GM21528 (cell line): ENCODE results near the gene EEPD1.
A peak's percentile ranks its signal among the peaks of the same experiment; 100 is the strongest.
"Not testable (repeated sequence)": the region's sequence is repeated elsewhere in the genome, so short reads cannot be mapped to it uniquely, and the experiment has no call there.

Experiments used
- ATAC-seq: cut with Tn5 transposase; IDR thresholded peaks from one replicate; pipeline ENCODE4 v1.9.1; 2021; ENCODE audit warnings: mild to moderate bottlenecking, moderate library complexity; ENCODE audit not compliant: unreplicated experiment, low FRiP score

EEPD1 gene

DNA sequence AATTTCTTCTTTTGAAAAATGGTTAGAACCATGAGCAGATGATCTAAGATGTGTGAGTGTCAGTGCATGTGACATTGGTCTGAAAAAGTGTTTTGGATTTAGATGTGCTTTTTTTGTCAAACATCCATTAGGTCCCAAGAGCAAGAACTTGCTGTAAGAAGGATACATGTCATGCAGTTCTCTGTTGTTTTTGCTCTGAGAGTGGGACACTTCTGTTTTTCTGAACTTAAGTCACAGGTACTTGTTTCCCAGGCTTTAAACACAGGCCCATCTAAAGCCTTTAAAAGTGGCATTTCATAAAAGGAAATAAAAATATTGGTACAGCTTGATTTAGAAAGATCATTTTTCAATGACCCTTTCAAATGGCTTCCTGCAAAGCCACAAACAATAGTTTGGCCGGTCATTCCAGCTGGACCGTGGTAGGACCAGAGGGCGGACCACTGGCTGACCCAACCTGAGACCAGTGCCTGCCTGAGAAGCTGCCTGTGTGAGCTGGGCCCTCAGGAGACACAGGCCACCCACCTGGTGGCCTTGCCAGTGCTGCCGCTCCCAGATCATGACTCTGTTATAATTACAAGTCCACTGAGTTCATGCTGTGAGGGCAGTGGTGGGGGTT is 92.7 kb downstream of the EEPD1 start:
- ATAC-seq: no peak

DNA sequence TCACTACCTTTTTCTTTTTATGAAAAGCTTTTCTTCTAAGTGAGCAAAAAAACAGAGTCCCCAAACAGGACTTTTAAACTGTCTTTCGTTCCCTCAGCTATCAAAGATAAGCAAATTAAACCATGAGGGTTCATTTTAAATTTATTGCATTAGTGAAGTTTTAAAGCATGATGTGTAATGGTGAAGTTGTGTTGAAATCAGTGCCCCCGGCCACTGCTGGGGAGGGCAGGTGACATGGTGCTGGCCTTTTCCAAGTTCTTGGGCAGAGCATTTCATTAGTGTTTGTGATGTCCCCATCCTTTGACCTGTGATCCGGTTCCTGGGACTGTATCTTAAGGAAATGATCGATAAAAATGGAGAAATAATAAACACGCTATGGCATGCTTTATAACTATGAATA is 96.0 kb downstream of the EEPD1 start:
- ATAC-seq: no peak

DNA sequence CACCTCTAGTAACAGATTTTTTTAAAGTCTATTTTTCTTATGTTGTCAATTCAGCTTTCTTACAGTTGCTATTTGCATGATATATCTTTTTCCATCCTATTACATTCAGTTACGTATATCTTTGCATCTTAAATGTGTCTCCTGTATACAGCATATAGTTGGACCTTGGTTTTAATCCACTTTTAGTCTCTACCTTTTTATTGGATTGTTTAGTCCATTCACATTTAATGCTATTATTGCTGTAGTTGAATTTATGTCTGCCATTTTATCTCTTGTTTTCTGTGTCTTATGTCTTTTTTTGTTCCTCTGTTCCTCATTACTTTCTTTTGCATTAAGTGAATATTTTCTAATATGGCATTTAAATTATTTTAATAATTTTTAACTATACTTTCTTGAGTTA is 100.6 kb downstream of the EEPD1 start:
- ATAC-seq: no peak

DNA sequence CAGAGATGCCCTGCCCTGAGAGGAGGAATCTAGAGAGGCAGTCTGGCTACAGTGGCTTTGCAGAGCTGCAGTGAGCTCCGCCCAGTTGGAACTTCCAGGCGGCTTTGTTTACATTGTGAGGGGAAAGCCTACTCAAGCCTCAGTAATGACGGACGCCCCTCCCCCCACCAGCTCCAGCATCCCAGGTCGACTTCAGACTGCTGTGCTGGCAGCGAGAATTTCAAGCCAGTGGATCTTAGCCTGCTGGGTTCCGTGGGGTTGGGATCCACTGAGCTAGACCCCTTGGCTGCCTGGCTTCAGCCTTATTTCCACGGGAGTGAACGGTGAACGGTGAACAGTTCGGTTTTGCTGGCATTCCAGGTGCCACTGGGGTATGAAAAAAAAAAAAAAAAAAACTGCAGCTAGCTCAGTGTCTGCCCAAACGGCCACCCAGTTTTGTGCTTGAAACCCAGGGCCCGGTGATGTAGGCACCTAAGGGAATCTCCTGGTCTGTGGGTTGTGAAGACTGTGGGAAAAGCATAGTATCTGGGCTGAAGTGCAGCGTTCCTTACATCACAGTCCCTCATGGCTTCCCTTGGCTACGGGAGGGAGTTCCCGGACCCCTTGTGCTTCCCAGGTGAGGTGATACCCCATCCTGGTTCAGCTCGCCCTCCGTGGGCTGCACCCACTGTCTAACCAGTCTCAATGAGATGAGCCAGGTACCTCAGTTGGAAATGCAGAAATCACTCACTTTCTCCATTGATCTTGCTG is 105.6 kb downstream of the EEPD1 start:
- not testable (repeated sequence) for ATAC-seq

DNA sequence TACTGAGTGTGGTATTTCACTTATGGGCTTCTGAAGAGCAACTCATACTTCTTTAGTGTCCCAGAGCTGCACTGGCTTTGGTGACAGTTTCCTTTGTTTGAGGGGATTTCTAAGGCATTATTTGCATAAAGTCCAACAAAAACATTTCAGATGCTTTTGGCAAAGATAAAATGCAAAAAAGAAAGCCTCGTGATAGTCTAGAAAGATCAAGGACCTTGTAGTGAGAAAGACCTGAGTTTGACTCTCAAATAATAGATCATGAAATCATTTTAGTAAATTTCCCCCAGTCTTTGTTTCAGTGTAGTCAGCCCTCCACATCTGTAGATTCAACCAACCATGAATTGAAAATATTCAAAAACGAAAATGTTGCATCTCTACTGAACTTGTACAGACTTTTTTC is 107.4 kb downstream of the EEPD1 start:
- ATAC-seq: no peak

DNA sequence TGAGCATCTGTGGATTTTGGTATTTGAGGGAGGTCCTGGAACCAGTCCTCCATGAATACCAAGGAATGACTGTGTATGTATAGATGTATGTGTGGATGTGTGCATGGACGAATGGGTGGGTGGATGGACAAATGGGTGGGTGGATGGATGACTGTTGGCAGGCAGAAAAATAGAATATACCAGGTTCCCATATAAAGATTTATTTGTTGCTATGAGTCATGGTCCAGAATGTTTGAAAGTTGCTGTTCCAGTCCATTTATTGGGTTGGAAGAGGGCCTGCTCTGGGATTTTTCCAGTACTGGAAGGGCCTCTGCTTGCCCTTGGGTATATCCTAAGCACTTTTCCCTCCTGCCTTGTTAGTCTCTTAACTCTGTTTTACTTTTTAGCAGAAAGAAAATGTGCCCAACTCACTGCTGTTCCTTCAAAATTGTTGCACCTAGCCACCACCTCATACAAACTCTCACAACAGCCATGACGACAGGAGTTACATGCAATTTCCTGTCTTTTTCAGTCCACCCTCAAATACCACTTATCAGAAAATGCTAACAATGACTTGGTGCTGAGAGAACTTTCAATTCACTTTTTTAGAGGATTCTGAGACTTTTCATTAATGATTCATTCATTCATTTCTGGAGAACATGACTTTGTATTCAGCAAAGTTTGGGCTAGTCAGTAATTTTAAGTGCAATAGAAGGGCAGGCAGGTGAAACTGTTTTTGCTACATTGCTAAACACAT is 108.1 kb downstream of the EEPD1 start:
- ATAC-seq: no peak

DNA sequence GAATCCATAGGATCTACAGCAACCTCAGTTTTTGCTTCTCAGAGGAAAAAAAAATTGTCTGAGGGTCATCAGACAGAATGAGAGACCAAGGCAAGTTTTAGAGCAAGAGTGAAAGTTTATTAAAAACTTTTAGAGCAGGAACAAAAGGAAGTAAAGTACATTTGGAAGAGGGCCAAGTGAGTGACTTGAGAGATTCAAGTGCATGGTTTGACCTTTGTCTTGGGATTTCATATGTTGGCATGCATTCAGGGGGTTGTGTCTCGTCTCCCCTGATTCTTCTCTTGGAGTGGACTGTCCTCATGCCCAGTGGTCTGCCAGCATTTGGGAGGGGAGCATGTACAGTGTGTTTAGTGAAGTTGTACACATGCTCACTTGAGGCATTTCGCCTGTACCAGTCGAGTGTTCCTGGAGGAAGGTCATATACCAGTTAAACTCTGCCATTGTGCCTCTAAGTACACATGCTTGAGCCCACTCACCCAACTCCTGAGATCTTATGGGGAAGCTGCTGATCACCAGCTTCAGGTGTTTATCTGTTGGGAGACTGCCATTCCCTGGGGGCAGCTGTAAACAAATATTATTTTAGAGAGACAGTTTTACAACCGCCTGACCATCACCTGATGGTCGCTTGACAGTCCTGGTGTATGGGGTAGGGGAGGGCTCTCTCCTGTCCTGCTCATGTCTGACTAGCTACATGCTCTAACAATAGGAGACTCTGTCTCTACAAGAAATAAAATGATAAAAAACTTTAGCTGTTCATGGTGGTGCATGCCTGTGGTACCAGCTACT is 109.4 kb downstream of the EEPD1 start:
- ATAC-seq: no peak

DNA sequence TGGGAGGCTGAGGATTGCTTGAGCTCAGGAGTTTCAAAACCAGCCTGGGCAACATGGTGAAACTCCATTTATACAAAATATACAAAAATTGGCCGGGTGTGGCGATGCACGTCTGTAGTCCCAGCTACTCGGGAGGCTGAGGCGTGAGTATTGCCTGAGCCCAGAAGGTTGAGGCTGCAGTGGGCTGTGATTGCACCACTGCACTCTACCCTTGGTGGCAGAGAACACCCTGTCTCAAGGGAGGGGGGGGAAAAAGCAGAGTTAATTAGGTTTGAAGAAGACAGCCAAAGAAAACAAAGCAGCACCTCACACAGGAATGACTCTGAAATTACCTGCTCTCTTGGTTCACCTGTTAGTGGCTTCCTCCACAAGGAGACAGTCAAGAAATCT is 110.0 kb downstream of the EEPD1 start:
- ATAC-seq: no peak

DNA sequence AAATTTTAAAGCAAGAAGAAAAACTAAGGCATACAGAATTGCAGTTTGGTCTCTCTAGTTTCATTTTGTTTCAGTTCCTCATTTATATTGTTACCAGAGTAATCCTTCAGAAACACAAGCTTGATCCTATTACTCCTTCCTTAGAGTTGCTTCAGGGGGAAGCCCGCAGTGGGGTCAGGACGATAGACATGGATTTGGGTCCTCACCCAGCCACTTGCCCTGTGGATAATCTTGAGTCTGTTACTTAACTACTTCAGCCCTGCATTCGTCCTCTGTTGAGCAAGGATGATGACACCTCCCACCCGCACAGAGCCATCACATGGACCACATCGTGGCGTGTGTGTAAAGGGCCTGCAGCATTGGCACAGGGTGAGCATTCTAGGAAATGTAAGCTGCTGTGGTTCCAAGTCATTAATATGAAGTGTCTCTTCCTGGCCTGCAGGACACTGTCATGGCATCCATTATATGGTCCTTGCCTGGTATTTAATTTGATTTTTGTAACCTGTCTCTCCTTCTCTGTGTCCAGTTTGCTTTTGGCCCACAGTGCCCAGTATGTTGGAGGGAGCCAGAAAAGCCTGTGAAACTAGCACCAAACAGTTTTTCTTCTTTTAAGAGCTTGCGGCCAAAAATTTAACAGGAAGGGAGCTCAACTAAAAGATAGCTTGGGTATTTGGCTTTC is 111.2 kb downstream of the EEPD1 start:
- peak; percentile 54 for ATAC-seq

DNA sequence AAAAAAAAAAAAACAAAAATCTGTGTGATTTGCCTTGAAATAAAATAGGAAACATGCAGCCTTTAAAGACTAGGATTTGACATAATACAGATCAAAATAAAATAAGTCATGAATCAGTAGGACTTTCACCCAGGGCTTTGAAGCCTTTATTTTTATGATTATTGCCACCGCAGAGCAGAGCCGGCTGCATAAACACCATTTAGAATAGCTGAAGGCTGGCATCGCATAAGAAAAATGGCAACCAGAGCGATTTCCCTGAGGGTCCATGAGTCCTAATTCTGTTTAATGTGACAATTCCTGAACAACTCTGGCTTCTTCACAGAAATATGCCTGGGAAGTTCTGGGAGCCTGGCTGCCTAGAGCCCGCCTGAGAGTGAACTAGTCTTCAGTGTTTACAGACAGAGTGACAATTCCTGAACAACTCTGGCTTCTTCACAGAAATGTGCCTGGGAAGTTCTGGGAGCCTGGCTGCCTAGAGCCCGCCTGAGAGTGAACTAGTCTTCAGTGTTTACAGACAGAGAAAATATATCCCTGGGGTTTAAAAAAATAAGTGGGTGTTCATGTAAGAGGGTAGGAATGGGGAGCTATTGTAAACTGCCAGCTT is 112.0 kb downstream of the EEPD1 start:
- no peak for ATAC-seq

DNA sequence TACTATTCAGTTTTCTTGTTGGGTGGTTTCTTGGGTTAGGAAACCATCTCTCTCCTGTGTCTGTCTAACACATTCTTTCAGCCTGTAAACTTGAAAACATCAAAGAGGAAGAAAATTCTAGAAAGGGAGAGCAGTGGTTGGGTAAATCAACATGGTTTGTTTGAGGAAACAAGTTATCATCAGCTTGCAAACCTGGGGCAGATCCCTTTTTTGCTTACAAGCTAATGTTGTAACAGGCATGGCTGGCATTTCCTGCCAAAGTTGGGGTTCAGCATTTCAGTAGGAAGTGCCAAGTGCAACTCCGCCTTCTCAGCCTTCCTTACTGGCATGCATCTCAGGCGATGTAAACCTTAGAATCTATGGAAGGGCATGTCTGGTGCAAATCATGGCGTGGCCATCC is 112.6 kb downstream of the EEPD1 start:
- no peak for ATAC-seq

DNA sequence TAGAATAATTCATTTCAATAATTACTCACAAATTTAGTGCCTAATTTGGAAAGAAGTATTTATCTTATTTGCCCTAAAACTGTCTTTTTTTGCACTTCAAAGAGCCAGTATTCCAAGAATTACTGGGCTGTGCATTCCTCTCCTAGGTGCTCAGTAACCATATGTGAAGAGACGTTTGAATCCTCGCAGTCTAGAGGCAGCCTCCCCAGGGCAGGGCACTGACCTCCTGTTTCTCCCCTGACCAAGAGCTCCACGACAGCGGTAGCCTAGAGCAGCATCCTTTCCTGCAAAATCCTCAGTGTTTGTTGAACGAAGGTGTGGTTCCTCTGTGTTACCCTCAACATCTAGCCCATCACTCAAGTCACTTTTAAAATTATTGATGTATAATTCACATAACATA is 113.1 kb downstream of the EEPD1 start:
- ATAC-seq: no peak

DNA sequence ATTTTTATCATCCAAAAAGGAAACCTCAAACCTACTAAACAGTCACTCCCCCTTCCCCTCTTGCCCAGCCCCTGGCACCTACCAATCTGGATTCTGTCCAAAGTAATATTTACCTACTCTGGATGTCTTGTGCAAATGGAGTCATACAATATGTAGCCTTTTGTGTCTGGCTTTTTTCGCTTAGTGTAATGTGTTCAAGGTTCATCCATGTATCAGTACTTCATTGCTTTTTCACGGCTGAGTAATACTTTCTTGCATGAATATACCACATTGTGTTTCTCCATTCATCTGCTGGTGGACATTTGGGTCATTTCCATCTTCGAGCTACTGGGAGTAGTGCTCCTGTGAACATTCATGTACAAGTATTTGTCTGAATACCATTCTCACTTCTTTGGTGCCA is 113.6 kb downstream of the EEPD1 start:
- no peak for ATAC-seq

DNA sequence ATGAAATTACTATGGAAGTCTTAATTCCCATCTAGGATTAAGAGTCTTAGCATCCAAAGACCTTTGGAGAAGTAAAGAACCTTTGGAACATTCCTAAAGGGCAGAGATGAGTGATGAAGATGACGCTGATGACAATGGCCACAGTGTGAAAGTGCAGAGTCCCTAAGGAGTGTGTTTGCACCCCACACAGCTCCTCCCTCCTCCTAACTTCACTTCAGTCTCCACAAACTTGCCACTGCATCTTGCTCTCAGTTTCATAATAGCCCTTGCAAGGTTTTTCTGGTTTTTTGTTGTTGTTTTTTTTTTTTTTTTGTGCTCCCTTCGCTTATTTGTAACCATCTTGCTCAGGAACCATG is 119.1 kb downstream of the EEPD1 start:
- no peak for ATAC-seq

DNA sequence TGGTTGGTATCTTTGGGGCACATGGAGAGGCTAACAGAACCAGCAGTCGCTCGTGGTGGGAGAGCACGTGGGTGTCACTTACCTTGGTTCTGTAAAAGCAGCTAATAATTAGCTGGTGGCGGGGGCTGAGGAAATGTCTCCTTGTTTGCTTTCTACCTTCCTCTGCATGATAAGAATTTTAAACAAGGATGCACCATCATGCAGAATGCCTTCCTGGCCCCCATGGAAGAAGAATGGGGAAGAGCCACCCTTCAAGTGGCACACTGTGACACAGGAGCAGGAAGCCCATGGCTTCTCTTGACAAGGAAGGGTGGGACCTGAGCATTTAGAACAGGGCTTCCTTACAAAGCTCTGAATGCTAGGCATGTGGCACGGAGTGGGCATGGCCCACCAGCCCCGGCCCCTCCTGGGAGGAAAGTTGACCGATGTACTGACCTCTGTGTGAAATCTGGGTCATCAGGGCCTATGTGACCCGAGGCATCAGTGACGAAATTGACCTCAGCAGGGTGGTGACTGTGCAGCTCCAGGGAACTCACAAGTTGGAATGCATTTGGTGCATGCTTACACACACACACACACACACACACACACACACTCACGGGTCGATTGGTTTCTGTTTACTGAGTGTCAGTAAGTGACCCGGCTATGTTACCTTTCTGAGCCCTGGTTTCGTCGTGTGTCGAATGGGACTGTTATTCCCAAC is 119.7 kb downstream of the EEPD1 start:
- no peak for ATAC-seq

DNA sequence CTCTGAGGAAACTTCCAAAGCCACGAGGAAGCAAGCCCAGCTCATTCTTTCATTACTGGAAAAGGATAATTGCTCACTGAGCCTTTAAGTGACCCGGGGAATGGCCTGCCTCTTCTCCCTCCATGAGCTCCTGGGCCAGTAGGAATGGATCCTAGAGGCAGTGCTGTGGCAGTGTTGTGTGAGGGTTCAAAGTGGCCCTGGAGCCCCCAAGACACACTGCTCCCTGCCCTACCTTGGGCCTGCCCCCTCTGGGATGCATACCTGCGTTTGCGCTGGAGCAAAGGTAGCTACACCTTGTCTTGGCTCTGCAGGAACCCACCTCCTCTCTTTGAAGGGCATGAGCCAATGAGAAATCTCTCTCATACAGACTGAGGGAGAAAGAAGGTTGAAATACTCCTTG is 120.8 kb downstream of the EEPD1 start:
- no peak for ATAC-seq

DNA sequence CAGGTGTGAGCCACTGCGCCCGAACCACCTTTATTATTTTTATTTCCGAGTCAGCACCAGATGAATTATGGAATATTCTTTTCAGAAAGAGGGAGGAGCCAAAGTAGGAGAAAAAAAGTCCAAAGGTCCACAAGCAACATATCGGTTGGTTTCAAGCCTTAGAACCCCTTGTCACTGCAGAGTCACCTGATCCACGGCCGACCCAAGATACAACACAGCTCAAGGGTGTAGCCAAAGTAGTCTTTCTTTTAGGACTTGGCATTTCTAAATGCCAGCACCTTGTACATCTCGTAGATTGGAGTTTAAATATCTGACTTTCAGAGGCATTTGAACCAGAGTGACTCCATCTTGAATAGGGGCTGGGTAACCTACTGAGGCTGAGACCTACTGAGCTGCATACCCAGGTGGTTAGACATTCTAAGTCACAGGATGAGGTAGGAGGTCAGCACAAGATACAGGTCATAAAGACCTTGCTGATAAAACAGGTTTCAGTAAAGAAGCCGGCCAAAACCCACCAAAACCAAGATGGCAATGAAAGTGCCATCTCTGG is 122.8 kb downstream of the EEPD1 start:
- ATAC-seq: no peak

DNA sequence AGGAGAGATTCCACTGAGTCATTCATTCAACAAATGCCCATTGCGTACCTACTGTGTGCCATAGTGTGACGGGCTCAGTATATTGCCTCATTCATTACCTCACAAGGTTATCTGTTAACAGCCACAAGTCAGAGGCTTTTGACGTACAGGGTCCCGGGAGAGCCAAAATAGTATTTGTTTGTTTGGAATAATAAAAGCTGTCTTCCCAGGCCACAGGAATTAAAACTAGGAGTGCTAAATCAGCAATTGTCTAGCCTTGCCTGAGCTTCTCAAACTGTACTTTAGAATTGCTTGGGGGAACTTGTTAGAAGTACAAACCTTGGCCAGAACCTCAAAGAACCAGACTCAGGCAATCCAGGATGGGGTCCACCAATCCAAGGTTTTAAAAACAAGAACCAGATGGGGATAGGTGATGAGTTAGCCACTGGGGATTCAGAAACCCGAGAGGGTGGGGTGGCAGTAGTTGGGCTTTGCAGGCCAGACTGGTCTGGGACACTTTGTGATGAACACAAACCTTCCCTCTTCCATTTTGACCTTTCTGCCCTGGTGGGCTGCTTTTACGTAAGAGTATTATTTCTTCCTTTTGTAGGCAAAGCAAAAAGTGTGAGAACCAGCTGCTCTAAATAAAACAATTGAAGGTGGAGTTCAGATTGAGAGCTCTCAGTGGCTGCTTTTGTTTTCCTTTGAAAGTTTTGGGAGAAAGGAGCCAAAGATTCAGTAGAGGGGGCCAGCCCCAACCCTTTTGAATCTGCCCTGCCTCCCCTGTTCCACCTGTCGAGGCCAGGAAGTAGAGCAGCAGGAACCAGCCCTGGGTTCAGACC is 123.6 kb downstream of the EEPD1 start:
- no peak for ATAC-seq

DNA sequence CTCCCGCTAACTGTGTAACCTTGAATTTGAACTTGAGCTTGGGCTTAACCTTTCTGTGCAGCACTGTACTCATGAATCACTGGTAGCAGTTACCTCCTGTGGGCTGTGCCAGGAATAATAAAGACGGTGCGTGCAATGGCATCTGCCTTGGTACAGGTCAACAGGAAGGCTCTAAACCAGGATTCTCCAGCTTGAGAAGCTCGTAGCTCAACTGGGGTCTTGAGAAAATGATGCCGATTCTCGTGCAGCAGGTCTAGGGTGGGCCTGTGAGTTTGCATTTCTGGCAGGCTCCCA is 124.1 kb downstream of the EEPD1 start:
- ATAC-seq: no peak
